Keratinocyte (primary cell): ENCODE data around the gene EIF4E2.

ENCODE experiments used
- EZH2 ChIP-seq: IDR thresholded peaks from one replicate; pipeline ENCODE4 v1.6.1; 2012; ENCODE audit warnings: inconsistent platforms, mild to moderate bottlenecking, low read length, moderate library complexity
- TF ChIP-seq, protein P1 (sequence below), 3 experiments: IDR thresholded peaks in 1 of 3; conservative IDR thresholded peaks in 1 of 3; optimal IDR thresholded peaks in 1 of 3; 2 replicates in 2 of 3; 3 replicates in 1 of 3; pipeline versions ENCODE3 to v1.5.1; 2011; ENCODE audit warnings: low read length in 3 of 3, mild to moderate bottlenecking in 3 of 3, moderate library complexity in 2 of 3, control low read depth in 1 of 3, inconsistent platforms in 1 of 3; ENCODE audit not compliant: insufficient read depth in 2 of 3; ENCODE audit errors: extremely low read depth in 1 of 3

DNA sequence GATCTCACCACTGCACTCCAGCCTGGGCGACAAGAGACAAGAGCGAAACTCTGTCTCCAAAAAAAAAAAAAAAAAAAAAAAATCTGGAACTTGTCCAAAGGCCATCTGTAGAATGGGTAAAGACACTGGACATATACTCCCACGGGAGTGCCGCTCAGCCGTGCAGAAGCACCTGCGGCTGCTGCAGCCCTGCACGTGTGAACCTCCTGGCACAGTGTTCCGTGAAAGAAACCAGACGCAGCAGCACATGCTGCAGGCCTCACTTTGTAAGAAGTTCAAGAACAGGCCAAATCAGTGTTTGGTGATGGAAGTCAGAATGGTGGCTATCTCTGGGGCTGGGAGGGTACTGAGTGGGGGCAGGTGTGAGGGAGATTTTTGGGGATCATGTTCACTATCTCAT, 18.1 kb upstream of the EIF4E2 start:
- TF ChIP-seq, protein P1, sequence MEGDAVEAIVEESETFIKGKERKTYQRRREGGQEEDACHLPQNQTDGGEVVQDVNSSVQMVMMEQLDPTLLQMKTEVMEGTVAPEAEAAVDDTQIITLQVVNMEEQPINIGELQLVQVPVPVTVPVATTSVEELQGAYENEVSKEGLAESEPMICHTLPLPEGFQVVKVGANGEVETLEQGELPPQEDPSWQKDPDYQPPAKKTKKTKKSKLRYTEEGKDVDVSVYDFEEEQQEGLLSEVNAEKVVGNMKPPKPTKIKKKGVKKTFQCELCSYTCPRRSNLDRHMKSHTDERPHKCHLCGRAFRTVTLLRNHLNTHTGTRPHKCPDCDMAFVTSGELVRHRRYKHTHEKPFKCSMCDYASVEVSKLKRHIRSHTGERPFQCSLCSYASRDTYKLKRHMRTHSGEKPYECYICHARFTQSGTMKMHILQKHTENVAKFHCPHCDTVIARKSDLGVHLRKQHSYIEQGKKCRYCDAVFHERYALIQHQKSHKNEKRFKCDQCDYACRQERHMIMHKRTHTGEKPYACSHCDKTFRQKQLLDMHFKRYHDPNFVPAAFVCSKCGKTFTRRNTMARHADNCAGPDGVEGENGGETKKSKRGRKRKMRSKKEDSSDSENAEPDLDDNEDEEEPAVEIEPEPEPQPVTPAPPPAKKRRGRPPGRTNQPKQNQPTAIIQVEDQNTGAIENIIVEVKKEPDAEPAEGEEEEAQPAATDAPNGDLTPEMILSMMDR (optimal IDR thresholded peaks at IDR 0.05 in 1 of 3, IDR thresholded peaks at IDR 0.05 in 1 of 3, conservative IDR thresholded peaks at IDR 0.05 in 1 of 3; ENCODE audit: extremely low read depth in 1 of 3, insufficient read depth in 2 of 3, low read length in 3 of 3): no peak
- no peak for TF ChIP-seq EZH2
